ENCODE measurements around the gene LAMA2. TPM values are rescaled to one million over a fixed set of nuclear protein-coding genes. Genes with fewer than 3 reads are reported as not detected.

LAMA2 gene
- total RNA-seq, 2 donors from 2014 or later, result 111 to 217 TPM

DNA sequence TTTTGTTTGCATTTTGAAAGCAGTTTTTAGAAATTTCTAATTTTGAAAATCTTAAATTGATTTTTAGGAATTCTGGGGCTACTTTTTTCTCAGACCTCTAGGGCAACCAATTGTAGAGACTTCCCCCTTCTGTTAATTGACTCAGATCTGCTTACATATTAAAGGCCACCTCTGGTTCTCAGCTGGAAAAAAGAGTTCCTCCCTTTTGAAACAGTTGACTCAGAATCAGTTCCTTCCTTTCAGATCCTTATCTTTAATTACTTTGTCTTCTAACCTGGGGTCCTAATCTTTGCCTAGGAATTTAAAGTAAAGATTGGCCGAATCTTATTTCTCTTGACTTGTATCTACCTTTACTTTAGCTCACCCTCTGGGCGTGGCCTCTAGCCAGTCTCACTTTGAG is 146.8 kb downstream of the LAMA2 start:
- Histone ChIP-seq H3K36me3 (no peaks in the 10 kb centered on the region), H3K27me3 (replicated peaks; ENCODE audit: insufficient read depth) (no peaks in the 10 kb centered on the region), H3K4me1 (ENCODE audit: control insufficient read depth in 1 of 2, low read depth in 2 of 2) (no peaks in the 10 kb centered on the region), H3K9me3 (no peaks in the 10 kb centered on the region), H3K27ac (no peak overlapping the region), H3K4me3 (no peak overlapping the region)
- TF ChIP-seq, protein P1, sequence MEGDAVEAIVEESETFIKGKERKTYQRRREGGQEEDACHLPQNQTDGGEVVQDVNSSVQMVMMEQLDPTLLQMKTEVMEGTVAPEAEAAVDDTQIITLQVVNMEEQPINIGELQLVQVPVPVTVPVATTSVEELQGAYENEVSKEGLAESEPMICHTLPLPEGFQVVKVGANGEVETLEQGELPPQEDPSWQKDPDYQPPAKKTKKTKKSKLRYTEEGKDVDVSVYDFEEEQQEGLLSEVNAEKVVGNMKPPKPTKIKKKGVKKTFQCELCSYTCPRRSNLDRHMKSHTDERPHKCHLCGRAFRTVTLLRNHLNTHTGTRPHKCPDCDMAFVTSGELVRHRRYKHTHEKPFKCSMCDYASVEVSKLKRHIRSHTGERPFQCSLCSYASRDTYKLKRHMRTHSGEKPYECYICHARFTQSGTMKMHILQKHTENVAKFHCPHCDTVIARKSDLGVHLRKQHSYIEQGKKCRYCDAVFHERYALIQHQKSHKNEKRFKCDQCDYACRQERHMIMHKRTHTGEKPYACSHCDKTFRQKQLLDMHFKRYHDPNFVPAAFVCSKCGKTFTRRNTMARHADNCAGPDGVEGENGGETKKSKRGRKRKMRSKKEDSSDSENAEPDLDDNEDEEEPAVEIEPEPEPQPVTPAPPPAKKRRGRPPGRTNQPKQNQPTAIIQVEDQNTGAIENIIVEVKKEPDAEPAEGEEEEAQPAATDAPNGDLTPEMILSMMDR (IDR thresholded peaks at IDR 0.05), result no peak
- no peak for DNase-seq (ENCODE audit: low spot score)
- ATAC-seq (ENCODE audit: insufficient number of reproducible peaks, low FRiP score, low read depth), result no peak

GRCh38 chr6:129030215-129030614 is 147.3 kb downstream of the LAMA2 start:
- Histone ChIP-seq H3K27ac (no peak overlapping the region), H3K4me1 (ENCODE audit: control insufficient read depth in 1 of 2, low read depth in 2 of 2) (no peaks in the 10 kb centered on the region), H3K36me3 (no peaks in the 10 kb centered on the region)

DNA sequence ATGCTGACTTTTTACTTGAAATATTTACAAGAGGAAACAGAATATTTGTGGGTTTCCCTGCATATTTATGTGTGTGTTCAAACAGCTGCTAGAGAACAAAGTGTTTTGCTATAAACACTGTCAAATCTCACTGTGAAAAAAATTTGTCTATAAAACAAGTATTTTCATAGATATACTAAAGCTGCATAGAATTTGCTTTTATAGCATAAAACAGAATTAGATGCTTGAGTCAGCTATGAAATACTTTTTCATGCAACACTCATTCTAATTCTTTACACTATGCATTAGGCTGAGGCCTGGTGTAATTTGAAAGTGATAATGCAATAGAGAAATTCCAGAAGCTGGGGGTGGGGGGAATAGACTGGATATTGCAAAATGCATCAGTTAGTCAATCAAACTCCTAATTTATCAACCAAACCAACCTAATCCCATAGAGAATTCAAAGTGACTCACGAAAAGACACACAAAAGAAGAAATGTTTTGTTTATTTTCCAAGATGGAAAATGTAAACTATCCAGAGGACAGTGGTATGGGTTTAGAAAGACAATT is 148.2 kb downstream of the LAMA2 start:
- no peak for DNase-seq (ENCODE audit: low spot score)
- Histone ChIP-seq H3K27me3 (replicated peaks; ENCODE audit: insufficient read depth) (no peaks in the 10 kb centered on the region), H3K4me1 (ENCODE audit: control insufficient read depth in 1 of 2, low read depth in 2 of 2) (no peaks in the 10 kb centered on the region), H3K27ac (no peak overlapping the region), H3K36me3 (no peaks in the 10 kb centered on the region), H3K9me3 (no peaks in the 10 kb centered on the region), H3K4me3 (no peak overlapping the region)
- TF ChIP-seq, protein P1 (IDR thresholded peaks at IDR 0.05), result no peak
- no peak for ATAC-seq (ENCODE audit: insufficient number of reproducible peaks, low FRiP score, low read depth)

More at GRCh38 chr6:129030215-129030614, 147.3 kb downstream of the LAMA2 start:
- ATAC-seq (ENCODE audit: insufficient number of reproducible peaks, low FRiP score, low read depth) (no peak), DNase-seq (ENCODE audit: low spot score) (no peak)
- H3K9me3 ChIP-seq, result no peaks in the 10 kb centered on the region
- TF ChIP-seq, protein P1 (IDR thresholded peaks at IDR 0.05), result no peak
- no peaks in the 10 kb centered on the region for H3K27me3 ChIP-seq (replicated peaks; ENCODE audit: insufficient read depth)
- H3K4me3 ChIP-seq, result no peak overlapping the region

DNA sequence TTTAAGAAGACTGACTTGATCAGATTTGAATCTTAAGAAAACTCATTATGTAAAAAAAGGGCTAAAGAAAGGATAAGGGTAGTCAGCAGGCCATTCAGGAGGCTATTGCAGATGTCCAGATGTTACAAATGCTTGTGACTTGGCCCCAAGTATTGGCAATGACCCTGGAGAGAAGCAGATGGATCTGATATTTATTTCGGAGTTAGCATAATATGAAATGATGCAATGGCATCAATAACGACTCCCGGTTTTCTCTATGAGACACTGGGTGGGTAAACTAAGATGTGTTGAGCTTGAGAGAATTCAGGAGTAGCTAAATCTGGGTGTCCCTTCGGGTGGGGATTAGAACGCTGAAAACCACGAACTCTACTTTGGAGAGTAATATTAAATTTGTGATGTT is 149.7 kb downstream of the LAMA2 start:
- Histone ChIP-seq H3K4me3 (no peak overlapping the region), H3K9me3 (no peaks in the 10 kb centered on the region), H3K36me3 (no peaks in the 10 kb centered on the region), H3K27ac (no peak overlapping the region), H3K4me1 (ENCODE audit: control insufficient read depth in 1 of 2, low read depth in 2 of 2) (no peaks in the 10 kb centered on the region), H3K27me3 (replicated peaks; ENCODE audit: insufficient read depth) (no peaks in the 10 kb centered on the region)
- TF ChIP-seq, protein P1 (IDR thresholded peaks at IDR 0.05), result no peak
- DNase-seq (ENCODE audit: low spot score) (no peak), ATAC-seq (ENCODE audit: insufficient number of reproducible peaks, low FRiP score, low read depth) (no peak)

- Histone ChIP-seq H3K27ac (no peak overlapping the region), H3K27me3 (replicated peaks; ENCODE audit: insufficient read depth) (no peaks in the 10 kb centered on the region), H3K4me1 (ENCODE audit: control insufficient read depth in 1 of 2, low read depth in 2 of 2) (no peaks in the 10 kb centered on the region), H3K4me3 (no peak overlapping the region), H3K36me3 (no peaks in the 10 kb centered on the region), H3K9me3 (no peaks in the 10 kb centered on the region)
- ATAC-seq (ENCODE audit: insufficient number of reproducible peaks, low FRiP score, low read depth) (no peak), DNase-seq (ENCODE audit: low spot score) (no peak)
- TF ChIP-seq, protein P1 (IDR thresholded peaks at IDR 0.05), result no peak
These were observed 150.2 kb downstream of the LAMA2 start for GRCh38 chr6:129033180-129033579.
